Heart right ventricle (tissue), 16 donors: ENCODE measurements around the gene ACP1. TPM values are rescaled to one million over a fixed set of nuclear protein-coding genes. Genes with fewer than 3 reads are reported as not detected.

ENCODE experiments used
- ATAC-seq, 8 donors: fragments of 200-7000 bp; cut with Tn5 transposase; one replicate each; pipeline ENCODE4 v1.9.1; 2020; ENCODE audit warnings: mild to moderate bottlenecking in 8 of 8, moderate library complexity in 8 of 8, moderate number of reproducible peaks in 1 of 8
- DNase-seq, 2 donors: peaks; one replicate each; pipeline ENCODE4 v3.0.0-alpha.2; 2020
- H3K27ac ChIP-seq, 10 donors: fragments of 200-600 bp; sonication (generic) in 2 of 10; one replicate each; pipeline versions ENCODE4 v1.5.0 to v1.8.0; 2020 to 2022; ENCODE audit warnings: mild to moderate bottlenecking in 3 of 10
- H3K27me3 ChIP-seq, 7 donors: fragments of 200-600 bp; one replicate each; pipeline ENCODE4 v1.8.0; 2021 to 2022; ENCODE audit warnings: mild to moderate bottlenecking in 2 of 7
- H3K36me3 ChIP-seq, 9 donors: fragments of 200-600 bp; sonication (generic) in 1 of 9; one replicate each; pipeline versions ENCODE4 v1.5.0 to v1.8.0; 2020 to 2022; ENCODE audit warnings: mild to moderate bottlenecking in 2 of 9
- H3K4me1 ChIP-seq, 9 donors: fragments of 200-600 bp; sonication (generic) in 1 of 9; one replicate each; pipeline versions ENCODE4 v1.5.0 to v1.8.0; 2020 to 2022; ENCODE audit warnings: mild to moderate bottlenecking in 4 of 9
- H3K4me3 ChIP-seq, 10 donors: fragments of 200-600 bp; sonication (generic) in 2 of 10; one replicate each; pipeline versions ENCODE4 v1.5.0 to v1.8.0; 2020 to 2022; ENCODE audit warnings: mild to moderate bottlenecking in 7 of 10, moderate library complexity in 2 of 10
- H3K9me3 ChIP-seq, 11 donors: fragments of 200-600 bp in 10 of 11; sonication (generic) in 2 of 11; one replicate each; pipeline versions ENCODE4 v1.5.0 to v1.8.0; 2013 to 2022; ENCODE audit warnings: mild to moderate bottlenecking in 2 of 11, control low read depth in 1 of 11, moderate library complexity in 1 of 11
- CTCF ChIP-seq, 9 donors: fragments of 200-600 bp; sonication (generic) in 2 of 9; IDR thresholded peaks; one replicate each; pipeline versions ENCODE4 v1.5.0 to v1.8.0; 2021 to 2022; ENCODE audit warnings: antibody characterized with exemption in 9 of 9, mild to moderate bottlenecking in 5 of 9, moderate library complexity in 1 of 9
- WGBS, 2 donors: extraction: QIAGEN DNeasy Blood & Tissue Kit; methylation state at CpG; one replicate each; pipeline ENCODE4 v1.1.7; 2013; ENCODE audit warnings: inconsistent platforms in 1 of 2; 5-methylcytosine and 5-hydroxymethylcytosine counted together
- intact Hi-C, 10 donors: fragments of 100-400 bp; cut with DNase I; formaldehyde crosslinking; loops; one replicate each; pipeline versions ENCODE4 v1.11.1 to v1.14.2; 2022
- polyA plus RNA-seq, 2 donors: library from polyadenylated mRNA; stranded (reverse); fragments of 200-250 nt; gene quantifications; one replicate each; pipeline ENCODE4 v1.2.3, GENCODE V29; 2013
- total RNA-seq, 10 donors: library from RNA; stranded (reverse); fragmentation: NEBNext Ultra II Directional in 3 of 10; extraction: Animal tissue kit (Norgen Biotek cat#: 25700) in 3 of 10; gene quantifications; one replicate each; pipeline versions ENCODE4 v1.2.1 to v1.2.4, GENCODE V29; 2021 to 2023
- donor health status: Arrhythmogenic right ventricular cardiomyopathy.
- donor health status: ischemic (EF 13 %, LVEDD 7.1; RV severe dilation, severe dysfunction).
- donor health status: healthy with polysubstance abuse.
- donor health status: DM: no; HTN: yes; CAD: no.
- donor health status: DM: no; HTN: no; CAD: no.
- donor health status: ischemic (EF 25% LVEDD 6.9; RV normal size, moderate dysfunction).
- donor health status: ischemic (EF 25% LVEDD 5.7; RV mildly dilated, moderate dysfunction).
- donor health status: healthy.
- donor health status: DM: yes; HTN: yes; CAD: no.
- donor health status: Ischemic cardiomyopathy.
- donor health status: ischemic (EF 35%, LVEDD 5.7; RV mildly dilated, moderate dysfunction).
- donor health status: nonischemic (EF 11% LVEDD 7.7; RV severe dilation, severe dysfunction).
- donor health status: DM: yes; HTN: yes; CAD: no.
- donor health status: PGD.
- donor health status: ischemic (EF 29% LVEDD 5.4; RV normal size, mild dysfunction).
- donor health status: nonischemic (EF 23%, LVEDD 6.1; RV moderate dilation, normal function).

Gene ACP1
- total and polyA plus RNA-seq, 12 donors, result 38.3 to 87.7 (median 65.2) TPM

- peak; percentile 70 to 73 for DNase-seq
- intact Hi-C loops, result loop anchor here in 6 of 10 donors (1.0 to 10.0 kb wide), 6 partner anchors 43 to 119 kb away; no protein-coding TSS in a partner anchor
- peak; percentile 73 to 92 (median 85) for ATAC-seq
These were observed 25.5 kb downstream of the ACP1 start for GRCh38 chr2:290090-290722.

GRCh38 chr2:295090-295489 lies 30.3 kb downstream of the ACP1 start:
- 82 to 83% methylated on average over 5 of the region's 5 CpGs for WGBS, 2 donors
- H3K27me3 ChIP-seq, result peaks cover 0 to 55% (median 24%) of the 10 kb centered on the region in 7 donors
- H3K36me3 ChIP-seq, result no peaks in the 10 kb centered on the region
- H3K4me3 ChIP-seq, result no peak overlapping the region
- H3K27ac ChIP-seq, result no peak overlapping the region
- intact Hi-C loops, result loop anchor here in 2 of 10 donors (5.0 to 10.0 kb wide), 2 partner anchors 50 to 58 kb away; no protein-coding TSS in a partner anchor
- ATAC-seq (no peak), DNase-seq (no peak)
- H3K4me1 ChIP-seq, result peaks cover 0 to 2% (median under 1%) of the 10 kb centered on the region in 9 donors
- peaks cover 0 to 13% (median 0%) of the 10 kb centered on the region in 11 donors for H3K9me3 ChIP-seq
- TF ChIP-seq CTCF (IDR thresholded peaks at IDR 0.05), result no peak

More at GRCh38 chr2:290090-290722, 25.5 kb downstream of the ACP1 start:
- Histone ChIP-seq H3K27ac (no peak overlapping the region), H3K4me1 (peaks cover 5 to 44% (median 28%) of the 10 kb centered on the region in 9 donors), H3K36me3 (no peaks in the 10 kb centered on the region), H3K9me3 (no peaks in the 10 kb centered on the region), H3K27me3 (peaks cover 0 to 73% (median 52%) of the 10 kb centered on the region in 7 donors), H3K4me3 (peak overlapping the region; percentile 28 to 59 (median 54))
- TF ChIP-seq CTCF (IDR thresholded peaks at IDR 0.05), result peak; percentile 33 to 84 (median 77)
- WGBS, 2 donors, result 8% methylated on average over 15 of the region's 15 CpGs

- Histone ChIP-seq H3K9me3 (peaks cover 0 to 17% (median 0%) of the 10 kb centered on the region in 11 donors), H3K36me3 (no peaks in the 10 kb centered on the region), H3K4me1 (no peaks in the 10 kb centered on the region), H3K27ac (no peak overlapping the region), H3K4me3 (no peak overlapping the region), H3K27me3 (peaks cover 0 to 42% (median 16%) of the 10 kb centered on the region in 7 donors)
- WGBS, 2 donors, result 65 to 77% methylated on average over 3 of the region's 3 CpGs
- intact Hi-C loops, result loop anchor here in 2 of 10 donors (5.0 to 10.0 kb wide), 2 partner anchors 52 to 59 kb away; no protein-coding TSS in a partner anchor
- DNase-seq, result no peak
- TF ChIP-seq CTCF (IDR thresholded peaks at IDR 0.05), result no peak
- no peak for ATAC-seq
These were observed 31.6 kb downstream of the ACP1 start for GRCh38 chr2:296354-296753.

GRCh38 chr2:305366-305765 lies 40.6 kb downstream of the ACP1 start:
- ATAC-seq, result no peak
- DNase-seq, result no peak
- no peak overlapping the region for H3K4me3 ChIP-seq
- H3K9me3 ChIP-seq, result peaks cover 0 to 17% (median 3%) of the 10 kb centered on the region in 11 donors
- WGBS, 2 donors, result 88 to 89% methylated on average over 9 of the region's 9 CpGs
- no peak overlapping the region for H3K27ac ChIP-seq
- no peaks in the 10 kb centered on the region for H3K36me3 ChIP-seq
- no peak for TF ChIP-seq CTCF (IDR thresholded peaks at IDR 0.05)
- H3K4me1 ChIP-seq, result no peaks in the 10 kb centered on the region
- intact Hi-C loops, result no loop called here
- peaks cover 0 to 13% (median 0%) of the 10 kb centered on the region in 7 donors for H3K27me3 ChIP-seq
